HG03066 (cell line): ENCODE data around the gene GNA15.
"Not testable (repeated sequence)": the region's sequence is repeated elsewhere in the genome, so short reads cannot be mapped to it uniquely, and the experiment has no call there.

Experiments
- ATAC-seq: cut with Tn5 transposase; IDR thresholded peaks from one replicate; pipeline ENCODE4 v1.9.1; 2021; ENCODE audit warnings: low read depth; ENCODE audit not compliant: unreplicated experiment

Gene GNA15

GRCh38 chr19:3135961-3136683 is at the start of gene GNA15:
TSS of gene GNA15 (plus strand) at chr19:3136033. CDS start at chr19:3136451, 418 bp downstream.
- no peak for ATAC-seq

GRCh38 chr19:3087769-3088168 is 48.1 kb upstream of the GNA15 start:
- no peak for ATAC-seq

- ATAC-seq = not testable (repeated sequence)
Measured at GRCh38 chr19:3089299-3089855, 46.5 kb upstream of the GNA15 start.

- no peak for ATAC-seq
Measured at GRCh38 chr19:3094601-3095440, 41.0 kb upstream of the GNA15 start.

GRCh38 chr19:3095441-3096191 is 40.2 kb upstream of the GNA15 start:
- ATAC-seq = no peak

GRCh38 chr19:3096267-3096901 is 39.4 kb upstream of the GNA15 start:
- no peak for ATAC-seq

GRCh38 chr19:3096902-3097326 is 38.9 kb upstream of the GNA15 start:
- no peak for ATAC-seq

GRCh38 chr19:3097442-3097871 is 38.4 kb upstream of the GNA15 start:
- ATAC-seq = no peak

- no peak for ATAC-seq
Measured at GRCh38 chr19:3098141-3098514, 37.7 kb upstream of the GNA15 start.

- no peak for ATAC-seq
Measured at GRCh38 chr19:3098515-3099346, 37.1 kb upstream of the GNA15 start.

GRCh38 chr19:3099347-3100145 is 36.3 kb upstream of the GNA15 start:
- no peak for ATAC-seq

- no peak for ATAC-seq
Measured at GRCh38 chr19:3100331-3100730, 35.5 kb upstream of the GNA15 start.

- ATAC-seq = no peak
Measured at GRCh38 chr19:3100747-3101730, 34.8 kb upstream of the GNA15 start.

- ATAC-seq = no peak
Measured at GRCh38 chr19:3102239-3103140, 33.3 kb upstream of the GNA15 start.

- no peak for ATAC-seq
Measured at GRCh38 chr19:3104708-3104983, 31.2 kb upstream of the GNA15 start.

GRCh38 chr19:3105641-3106508 is 30.0 kb upstream of the GNA15 start:
- ATAC-seq = no peak
